HG03469 (cell line): Measurements from ENCODE around the gene GLIS1.

Source experiments
- ATAC-seq: cut with Tn5 transposase; IDR thresholded peaks from one replicate; pipeline ENCODE4 v1.9.1; 2021; ENCODE audit warnings: mild to moderate bottlenecking, moderate library complexity, moderate number of reproducible peaks; ENCODE audit not compliant: unreplicated experiment

GLIS1 gene

GRCh38 chr1:53541263-53541625, 197.7 kb downstream of the GLIS1 start:
- no peak for ATAC-seq

GRCh38 chr1:53540604-53541262, 198.2 kb downstream of the GLIS1 start:
- no peak for ATAC-seq

- ATAC-seq: no peak
Observed at GRCh38 chr1:53539711-53540603, 199.0 kb downstream of the GLIS1 start.

- ATAC-seq: no peak
Observed at GRCh38 chr1:53539226-53539625, 199.7 kb downstream of the GLIS1 start.

GRCh38 chr1:53536606-53537005, 202.4 kb downstream of the GLIS1 start:
- ATAC-seq: no peak

- no peak for ATAC-seq
Observed at GRCh38 chr1:53535846-53536245, 203.1 kb downstream of the GLIS1 start.

GRCh38 chr1:53535226-53535625, 203.7 kb downstream of the GLIS1 start:
- ATAC-seq: no peak

- ATAC-seq: no peak
Observed at GRCh38 chr1:53532912-53533311, 206.1 kb downstream of the GLIS1 start.

- ATAC-seq: no peak
Observed at GRCh38 chr1:53532377-53532776, 206.6 kb downstream of the GLIS1 start.

GRCh38 chr1:53530550-53530949, 208.4 kb downstream of the GLIS1 start:
- no peak for ATAC-seq

- ATAC-seq: no peak
Observed at GRCh38 chr1:53529555-53529954, 209.4 kb downstream of the GLIS1 start.

GRCh38 chr1:53527368-53527767, 211.6 kb downstream of the GLIS1 start:
- no peak for ATAC-seq

- no peak for ATAC-seq
Observed at GRCh38 chr1:53526451-53527101, 212.4 kb downstream of the GLIS1 start.

GRCh38 chr1:53525595-53525994, 213.4 kb downstream of the GLIS1 start:
- no peak for ATAC-seq

GRCh38 chr1:53524428-53525375, 214.3 kb downstream of the GLIS1 start:
- ATAC-seq: no peak

- ATAC-seq: no peak
Observed at GRCh38 chr1:53521924-53522552, 216.9 kb downstream of the GLIS1 start.

GRCh38 chr1:53520481-53520880, 218.5 kb downstream of the GLIS1 start:
- ATAC-seq: no peak

- ATAC-seq: no peak
Observed at GRCh38 chr1:53519421-53519820, 219.5 kb downstream of the GLIS1 start.

GRCh38 chr1:53518775-53519174, 220.2 kb downstream of the GLIS1 start:
- no peak for ATAC-seq

- ATAC-seq: no peak
Observed at GRCh38 chr1:53517821-53518352, 221.1 kb downstream of the GLIS1 start.
